ENCODE measurements around the gene ALKBH2.
"Not testable (repeated sequence)": the region's sequence is repeated elsewhere in the genome, so short reads cannot be mapped to it uniquely, and the experiment has no call there.

ALKBH2 gene

DNA sequence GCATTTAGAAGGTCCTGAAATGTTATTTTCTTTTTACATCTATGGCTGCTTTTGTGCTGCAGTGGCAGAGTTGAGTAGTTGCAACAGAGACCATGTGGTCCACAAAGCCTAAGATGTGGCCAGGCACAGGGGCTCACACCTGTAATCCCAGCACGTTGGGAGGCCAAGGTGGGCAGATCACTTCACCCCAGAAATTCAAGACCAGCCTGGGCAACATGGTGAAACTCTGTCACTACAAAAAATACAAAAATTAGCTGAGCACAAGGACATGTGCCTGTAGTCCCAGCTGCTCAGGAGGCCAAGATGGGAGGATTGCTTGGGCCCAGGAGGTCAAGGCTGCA lies 27.4 kb downstream of the ALKBH2 start:
- no peak for DNase-seq (ENCODE audit: low read depth)

DNA sequence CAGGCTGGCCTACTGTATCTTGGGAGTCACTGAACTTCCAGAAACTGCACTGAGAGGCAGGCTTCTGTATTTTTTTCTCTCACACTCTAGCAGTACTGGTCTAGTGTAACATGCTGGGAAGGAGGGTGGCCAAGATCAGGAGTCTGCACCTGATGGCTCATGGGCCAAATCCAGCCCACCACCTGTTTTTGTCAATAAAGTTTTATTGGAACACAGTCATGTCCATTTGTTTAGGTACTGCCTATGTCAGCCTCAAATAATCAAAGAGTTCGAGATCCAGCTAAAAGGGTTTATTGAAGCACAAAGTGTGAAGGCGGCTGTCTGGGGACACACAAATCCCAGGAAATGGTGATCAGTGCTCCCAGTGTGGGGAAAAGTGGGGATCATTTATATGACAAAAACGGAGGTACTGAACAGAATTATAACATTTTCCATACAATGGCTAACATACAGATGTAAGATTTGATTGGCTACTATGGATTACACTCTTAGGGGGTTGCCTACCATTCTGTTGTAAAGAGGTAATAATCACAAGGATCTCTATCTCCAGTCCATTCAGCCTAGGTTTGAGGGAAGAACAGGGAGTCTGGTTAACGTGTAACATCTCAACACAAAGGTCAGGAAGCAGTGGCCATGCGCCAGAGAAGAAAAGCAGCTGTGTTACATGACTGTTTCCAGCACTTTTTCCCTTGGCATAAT lies 28.0 kb downstream of the ALKBH2 start:
- DNase-seq (ENCODE audit: low read depth): no peak

GRCh38 chr12:109064143-109064542 lies 29.1 kb downstream of the ALKBH2 start:
- no peak for DNase-seq (ENCODE audit: low read depth)

GRCh38 chr12:109058773-109059172 lies 34.5 kb downstream of the ALKBH2 start:
- DNase-seq (ENCODE audit: low read depth): no peak

DNA sequence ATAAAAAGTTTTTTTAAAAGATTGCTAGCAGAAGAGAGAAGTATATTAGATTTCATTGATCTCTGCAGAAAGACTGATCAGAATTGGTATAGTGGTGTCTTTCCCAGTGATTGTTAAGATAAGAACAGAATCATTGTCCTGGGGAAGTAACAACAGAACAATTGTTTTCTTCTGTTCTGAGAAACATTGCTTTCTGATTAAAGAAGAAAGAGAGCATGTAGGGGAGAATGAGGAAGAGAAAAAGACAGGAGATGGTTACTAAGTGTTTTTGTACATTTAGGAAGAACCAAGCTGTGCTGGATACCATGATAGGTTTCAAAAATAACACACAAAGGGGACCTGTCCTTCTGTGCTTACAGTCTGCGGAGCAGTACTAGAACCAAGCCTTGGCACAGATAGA lies 35.9 kb downstream of the ALKBH2 start:
- no peak for DNase-seq (ENCODE audit: low read depth)

- DNase-seq (ENCODE audit: low read depth): no peak
Observed at GRCh38 chr12:109056891-109057290, 36.4 kb downstream of the ALKBH2 start.

GRCh38 chr12:109054520-109054919 lies 38.8 kb downstream of the ALKBH2 start:
- no peak for DNase-seq (ENCODE audit: low read depth)

DNA sequence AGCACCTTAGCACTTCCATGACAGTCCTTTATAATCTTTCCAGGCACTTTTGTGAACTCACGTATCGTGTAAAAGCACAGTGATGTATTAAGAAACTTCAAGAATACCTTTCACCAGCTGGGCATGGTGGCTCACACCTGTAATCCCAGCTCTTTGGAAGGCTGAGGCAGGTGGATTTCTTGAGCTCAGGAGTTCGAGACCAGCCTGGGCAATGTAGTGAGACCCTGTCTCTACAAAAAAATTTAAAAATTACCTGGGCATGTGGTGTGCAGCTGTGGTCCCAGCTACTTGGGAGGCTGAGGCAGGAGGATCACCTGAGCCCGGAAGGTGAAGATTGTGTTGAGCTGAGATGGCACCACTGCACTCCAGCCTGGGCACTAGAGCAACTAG lies 39.2 kb downstream of the ALKBH2 start:
- DNase-seq (ENCODE audit: low read depth): not testable (repeated sequence)

DNA sequence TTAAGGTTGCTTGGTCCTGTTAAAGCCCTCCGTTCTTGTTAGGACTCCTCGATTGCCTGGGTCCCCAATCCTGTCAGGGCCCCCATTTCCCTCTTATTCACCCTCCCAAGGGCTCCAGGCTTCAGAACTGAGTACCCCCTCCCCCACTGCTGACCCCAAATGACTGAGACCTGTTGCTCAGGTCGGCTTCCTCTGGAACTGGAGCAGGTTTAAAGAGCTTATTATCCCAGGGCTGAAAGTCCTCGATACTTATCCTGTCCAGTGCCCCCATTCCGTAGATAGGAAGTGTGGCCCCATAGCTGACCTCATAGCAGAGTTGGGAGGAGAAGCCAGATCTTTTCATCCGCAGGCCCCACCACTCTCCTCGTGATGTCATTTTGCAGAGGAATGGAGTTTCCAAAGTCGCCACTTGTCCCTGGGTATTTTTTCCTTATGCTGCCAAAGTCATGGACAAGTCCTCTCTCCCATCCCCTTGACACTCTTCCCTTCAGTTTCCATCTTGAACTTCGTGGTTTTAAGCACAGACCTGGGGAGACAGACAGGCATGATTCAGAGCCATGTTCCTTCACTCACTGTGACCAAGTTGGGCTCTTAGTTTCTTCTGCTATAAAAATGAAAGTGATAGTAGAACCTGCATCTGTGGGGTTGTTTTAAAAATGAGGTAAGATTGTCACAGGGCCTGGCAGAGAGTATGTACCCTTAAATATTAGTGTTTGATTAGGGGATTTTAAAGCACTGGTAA lies 39.7 kb downstream of the ALKBH2 start:
- DNase-seq (ENCODE audit: low read depth): no peak

- DNase-seq (ENCODE audit: low read depth): peak; percentile 65
Observed at GRCh38 chr12:109052414-109053323, 40.6 kb downstream of the ALKBH2 start, which contains the start of gene USP30. USP30 (plus strand) TSS chr12:109052576; CDS start chr12:109052679, 103 bp downstream.

DNA sequence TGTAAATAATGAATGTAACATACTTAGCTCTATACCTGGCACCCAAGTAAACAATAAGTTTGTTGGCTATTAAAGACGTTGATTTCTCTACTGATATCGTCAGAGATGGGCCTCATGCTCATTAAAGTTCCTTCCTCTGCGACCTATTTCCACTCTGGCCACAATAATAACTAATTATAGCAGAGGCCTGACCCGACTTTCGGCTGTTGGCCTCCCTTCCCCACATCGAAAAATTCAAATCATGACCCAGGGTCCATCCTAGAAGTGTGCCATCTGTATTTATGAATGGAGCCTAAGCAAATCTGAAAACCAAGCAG lies 41.2 kb downstream of the ALKBH2 start:
- DNase-seq (ENCODE audit: low read depth): no peak

DNA sequence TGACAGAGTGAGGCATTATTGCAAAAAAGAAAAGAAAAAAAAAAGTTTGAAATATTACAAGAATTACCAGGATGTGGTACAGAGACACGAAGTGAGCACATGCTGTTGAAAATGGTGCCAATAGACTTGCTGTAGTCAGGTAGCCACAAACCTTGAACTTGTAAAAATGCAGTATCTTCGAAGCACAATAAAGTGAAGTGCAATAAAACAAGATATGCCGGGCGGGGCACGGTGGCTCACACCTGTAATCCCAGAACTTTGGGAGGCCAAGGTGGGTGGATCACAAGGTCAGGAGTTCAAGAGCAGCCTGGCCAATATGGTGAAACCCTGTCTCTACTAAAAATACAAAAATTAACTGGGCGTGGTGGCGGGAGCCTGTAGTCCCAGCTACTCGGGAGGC lies 43.5 kb downstream of the ALKBH2 start:
- not testable (repeated sequence) for DNase-seq (ENCODE audit: low read depth)

GRCh38 chr12:109048706-109049105 lies 44.6 kb downstream of the ALKBH2 start:
- DNase-seq (ENCODE audit: low read depth): not testable (repeated sequence)

DNA sequence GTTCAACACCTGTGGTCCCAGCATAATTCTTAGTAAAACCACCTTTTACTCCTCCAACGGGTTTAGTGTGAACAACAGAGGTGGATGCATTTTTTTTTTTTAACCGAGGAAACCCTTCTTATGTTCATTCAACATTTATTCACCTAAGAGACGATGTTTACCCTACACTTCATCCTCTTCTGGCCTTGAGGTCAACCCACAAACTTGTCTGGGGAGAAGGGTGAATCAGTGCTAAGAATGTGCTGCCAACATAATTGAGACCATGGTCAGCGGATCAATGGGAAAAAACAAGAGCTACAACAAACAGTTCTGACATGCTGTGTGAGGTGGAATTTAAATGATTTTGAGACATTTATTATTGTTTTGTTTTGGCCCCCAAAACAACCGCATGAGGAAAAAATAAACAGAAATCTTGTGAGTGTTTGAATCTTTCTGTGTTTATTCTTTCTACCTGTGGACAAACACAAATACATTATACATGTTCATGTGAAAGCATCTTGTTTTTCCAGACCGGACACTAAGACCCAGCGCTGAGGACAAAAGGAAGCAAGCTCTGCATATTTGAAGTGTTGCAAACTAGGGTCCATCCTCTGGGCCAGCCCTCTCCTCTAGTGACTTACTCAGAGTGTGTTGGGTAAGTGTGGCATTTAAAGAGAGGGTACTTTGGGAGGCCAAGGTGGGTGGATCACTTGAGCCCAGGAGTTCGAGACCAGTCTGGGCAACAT lies 46.0 kb downstream of the ALKBH2 start:
- no peak for DNase-seq (ENCODE audit: low read depth)

DNA sequence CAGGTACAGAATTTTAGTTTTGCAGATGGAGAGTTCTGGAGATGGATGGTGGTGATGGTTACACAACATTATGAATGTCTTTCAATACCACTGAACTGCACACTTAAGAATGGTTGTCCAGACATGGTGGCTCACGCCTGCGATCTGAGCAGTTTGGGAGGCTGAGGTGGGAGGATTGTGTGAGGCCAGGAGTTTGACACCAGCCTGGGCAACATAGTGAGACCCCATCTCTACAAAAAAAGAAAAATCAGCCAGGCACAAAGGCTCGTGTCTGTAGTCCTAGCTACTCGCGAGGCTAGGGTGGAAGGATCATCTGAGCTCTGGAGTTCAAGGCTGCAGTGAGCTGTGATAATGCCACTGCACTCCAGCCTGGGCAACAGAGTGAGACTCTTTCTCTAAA lies 49.0 kb downstream of the ALKBH2 start:
- DNase-seq (ENCODE audit: low read depth): no peak

All from stromal cell of bone marrow (primary cell).